HCT116 (cell line): ENCODE results near the gene FPR1. TPM values are rescaled to one million over a fixed set of nuclear protein-coding genes. Genes with fewer than 3 reads are reported as not detected.

Experiments
- ATAC-seq: fragments of 200-7000 bp; cut with Tn5 transposase; 2 replicates; pipeline ENCODE4 v1.9.1; 2020; ENCODE audit warnings: mild to moderate bottlenecking, moderate library complexity
- BruUV-seq: library from RNA; stranded (reverse); fragments of 400-500 nt; replicated peaks from 2 replicates; lab custom pipeline; 2021; lab: Mats Ljungman, UMichigan
- CTCF ChIA-PET: fragments of 300-600 bp; sonication (Branson Sonifier 250); formaldehyde crosslinking; loops from one replicate; lab custom pipeline; 2021; ENCODE audit warnings: antibody characterized with exemption; lab: Charles Lee
- POLR2A ChIA-PET: fragments of 300-600, 350-600 bp; sonication (Branson Sonifier 250); formaldehyde crosslinking; loops from one replicate; lab custom pipeline; 2021; ENCODE audit warnings: antibody characterized with exemption; lab: Charles Lee
- RAD21 ChIA-PET, 2 experiments: fragments of 300-600 bp; sonication (Branson Sonifier 250); formaldehyde crosslinking; loops; one replicate each; lab custom pipeline; 2023; ENCODE audit warnings: low total read pairs in 2 of 2; ENCODE audit not compliant: uncharacterized antibody in 2 of 2, unreplicated experiment in 2 of 2, low non-redundant PET in 1 of 2; lab: Charles Lee
- DNase-seq: peaks from one replicate; pipeline ENCODE4 v3.0.0-alpha.2; 2010; ENCODE audit warnings: low read depth, low spot score
- H2AFZ ChIP-seq: fragments of 200-600 bp; shearing (Covaris generic), sonication (generic); 2 replicates; pipeline ENCODE4 v1.6.1; 2017; ENCODE audit warnings: low read depth, mixed run types, mixed read lengths, antibody characterized with exemption, low read length; ENCODE audit not compliant: poor library complexity, severe bottlenecking
- H3K27ac ChIP-seq: 2 replicates; pipeline ENCODE4 v1.5.1; 2012; ENCODE audit warnings: low read depth, low read length
- H3K27me3 ChIP-seq: fragments of 200-600 bp; sonication (generic); 2 replicates; pipeline ENCODE4 v1.6.1; 2016; ENCODE audit warnings: mixed run types, low read length, mixed read lengths; ENCODE audit not compliant: insufficient read depth
- H3K36me3 ChIP-seq, 2 experiments: fragments of 200-500 bp in 1 of 2; fragments of 200-600 bp in 1 of 2; sonication (Bioruptor generic) in 1 of 2; sonication (generic) in 1 of 2; 2 replicates each; pipeline versions ENCODE4 v1.5.1 to v1.6.1; 2014 to 2016; ENCODE audit warnings: low read length in 2 of 2, inconsistent platforms in 1 of 2, mixed read lengths in 1 of 2, mixed run types in 1 of 2; ENCODE audit not compliant: insufficient read depth in 2 of 2, control insufficient read depth in 1 of 2
- H3K4me1 ChIP-seq, 2 experiments: fragments of 200-600 bp in 1 of 2; sonication (generic) in 1 of 2; 2 replicates each; pipeline versions ENCODE4 v1.5.1 to v1.6.1; 2012 to 2017; ENCODE audit warnings: low read length in 2 of 2, inconsistent platforms in 1 of 2, mild to moderate bottlenecking in 1 of 2, mixed read lengths in 1 of 2, mixed run types in 1 of 2, moderate library complexity in 1 of 2; ENCODE audit not compliant: insufficient read depth in 2 of 2, control insufficient read depth in 1 of 2
- H3K4me2 ChIP-seq: fragments of 200-600 bp; sonication (generic); 2 replicates; pipeline ENCODE4 v1.6.1; 2017; ENCODE audit warnings: mixed run types, low read length, mixed read lengths
- H3K4me3 ChIP-seq, 2 experiments: fragments of 200-600 bp in 1 of 2; sonication (generic) in 1 of 2; replicated peaks in 1 of 2; 2 replicates each; pipeline ENCODE4 v1.5.1; 2011 to 2016; ENCODE audit warnings: low read length in 2 of 2, control low read depth in 1 of 2, low read depth in 1 of 2, mild to moderate bottlenecking in 1 of 2, mixed read lengths in 1 of 2, mixed run types in 1 of 2
- H3K79me2 ChIP-seq: fragments of 200-600 bp; sonication (generic); 2 replicates; pipeline ENCODE4 v1.6.1; 2017; ENCODE audit warnings: mild to moderate bottlenecking, mixed run types, low read length, moderate library complexity, mixed read lengths; ENCODE audit not compliant: insufficient read depth
- H3K9ac ChIP-seq: fragments of 200-600 bp; sonication (generic); 2 replicates; pipeline ENCODE4 v1.6.1; 2016; ENCODE audit warnings: low read length, mixed read lengths
- H3K9me2 ChIP-seq: fragments of 200-600 bp; sonication (generic), shearing (Covaris generic); 2 replicates; pipeline ENCODE4 v1.6.1; 2017; ENCODE audit warnings: mixed run types, mild to moderate bottlenecking, moderate library complexity; ENCODE audit not compliant: insufficient read depth
- H3K9me3 ChIP-seq, 2 experiments: fragments of 200-500 bp in 1 of 2; fragments of 200-600 bp in 1 of 2; sonication (Bioruptor generic) in 1 of 2; sonication (generic) in 1 of 2; 2 replicates each; pipeline ENCODE4 v1.6.1; 2014 to 2017; ENCODE audit warnings: low read length in 2 of 2, mixed read lengths in 2 of 2, inconsistent platforms in 1 of 2, low read depth in 1 of 2, mild to moderate bottlenecking in 1 of 2, mixed run types in 1 of 2, moderate library complexity in 1 of 2; ENCODE audit not compliant: control insufficient read depth in 1 of 2, insufficient read depth in 1 of 2
- H4K20me1 ChIP-seq: fragments of 200-600 bp; sonication (generic), shearing (Covaris generic); 2 replicates; pipeline ENCODE4 v1.6.1; 2017; ENCODE audit warnings: mixed run types, mild to moderate bottlenecking, moderate library complexity; ENCODE audit not compliant: insufficient read depth
- ATF3 ChIP-seq: IDR thresholded peaks from 2 replicates; pipeline ENCODE4 v1.6.1; 2012
- CBX3 ChIP-seq: IDR thresholded peaks from 2 replicates; pipeline ENCODE4 v1.6.1; 2012; ENCODE audit warnings: low read depth
- EZH2 ChIP-seq: fragments of 200-600 bp; sonication (generic); IDR thresholded peaks from 2 replicates; pipeline ENCODE4 v1.6.1; 2017; ENCODE audit warnings: antibody characterized with exemption, mixed run types
- JUND ChIP-seq: IDR thresholded peaks from 2 replicates; pipeline ENCODE4 v1.6.1; 2012
- POLR2AphosphoS5 ChIP-seq: IDR thresholded peaks from 2 replicates; pipeline ENCODE4 v1.6.1; 2011; ENCODE audit warnings: mild to moderate bottlenecking, low read depth, low read length, moderate library complexity
- RAD21 ChIP-seq: IDR thresholded peaks from 2 replicates; pipeline ENCODE4 v1.6.1; 2012; ENCODE audit warnings: low read depth, mild to moderate bottlenecking
- SP1 ChIP-seq: IDR thresholded peaks from 2 replicates; pipeline ENCODE4 v1.6.1; 2012; ENCODE audit warnings: low read depth
- SRF ChIP-seq: IDR thresholded peaks from 2 replicates; pipeline ENCODE4 v1.6.1; 2012; ENCODE audit warnings: low read depth
- TCF7L2 ChIP-seq: IDR thresholded peaks from 2 replicates; pipeline ENCODE4 v1.7.0; 2011; ENCODE audit warnings: borderline replicate concordance, inconsistent platforms; ENCODE audit not compliant: insufficient read depth, insufficient read length; ENCODE audit errors: extremely low read depth
- ZNF274 ChIP-seq: fragments of 200-500 bp; sonication (Bioruptor generic); IDR thresholded peaks from 2 replicates; pipeline ENCODE4 v1.6.1; 2014; ENCODE audit warnings: mild to moderate bottlenecking, low read depth, low read length, inconsistent platforms
- intact Hi-C: fragments of 100-400 bp; cut with micrococcal nuclease; formaldehyde crosslinking; loops from 2 replicates; pipeline ENCODE4 v1.10.0; 2022
- total RNA-seq: library from RNA; stranded (reverse); gene quantifications from one replicate; pipeline ENCODE4 v1.2.1, GENCODE V29; 2021; ENCODE audit not compliant: unreplicated experiment
- TF ChIP-seq, protein P1 (sequence below): IDR thresholded peaks from 2 replicates; pipeline ENCODE4 v1.6.1; 2011; ENCODE audit warnings: mild to moderate bottlenecking, low read length, moderate library complexity; ENCODE audit not compliant: insufficient replicate concordance; ENCODE audit errors: extremely low read depth

FPR1 gene
- total RNA-seq, 1 experiment from 2014 or later: not detected

GRCh38 chr19:51708811-51709210 is 42.9 kb downstream of the FPR1 start:
- DNase-seq (no peak), ATAC-seq (no peak)
- no peak for TF ChIP-seq JUND
- no peak for TF ChIP-seq EZH2
- TF ChIP-seq RAD21: no peak
- TF ChIP-seq SP1: no peak
- no peak for TF ChIP-seq POLR2AphosphoS5
- TF ChIP-seq, protein P1, sequence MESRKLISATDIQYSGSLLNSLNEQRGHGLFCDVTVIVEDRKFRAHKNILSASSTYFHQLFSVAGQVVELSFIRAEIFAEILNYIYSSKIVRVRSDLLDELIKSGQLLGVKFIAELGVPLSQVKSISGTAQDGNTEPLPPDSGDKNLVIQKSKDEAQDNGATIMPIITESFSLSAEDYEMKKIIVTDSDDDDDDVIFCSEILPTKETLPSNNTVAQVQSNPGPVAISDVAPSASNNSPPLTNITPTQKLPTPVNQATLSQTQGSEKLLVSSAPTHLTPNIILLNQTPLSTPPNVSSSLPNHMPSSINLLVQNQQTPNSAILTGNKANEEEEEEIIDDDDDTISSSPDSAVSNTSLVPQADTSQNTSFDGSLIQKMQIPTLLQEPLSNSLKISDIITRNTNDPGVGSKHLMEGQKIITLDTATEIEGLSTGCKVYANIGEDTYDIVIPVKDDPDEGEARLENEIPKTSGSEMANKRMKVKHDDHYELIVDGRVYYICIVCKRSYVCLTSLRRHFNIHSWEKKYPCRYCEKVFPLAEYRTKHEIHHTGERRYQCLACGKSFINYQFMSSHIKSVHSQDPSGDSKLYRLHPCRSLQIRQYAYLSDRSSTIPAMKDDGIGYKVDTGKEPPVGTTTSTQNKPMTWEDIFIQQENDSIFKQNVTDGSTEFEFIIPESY: no peak
- TF ChIP-seq ZNF274: no peak
- no peak for TF ChIP-seq TCF7L2
- TF ChIP-seq SRF: no peak
- TF ChIP-seq CBX3: no peak
- no peak for TF ChIP-seq ATF3
- Histone ChIP-seq H2AFZ (no peak overlapping the region), H3K9ac (no peak overlapping the region), H3K4me1 (peaks cover 12 to 27% of the 10 kb centered on the region in 2 experiments; a peak in 3 of 4 replicates), H4K20me1 (no peaks in the 10 kb centered on the region), H3K27ac (no peak overlapping the region), H3K27me3 (no peaks in the 10 kb centered on the region), H3K36me3 (0 out of 4 replicates have a peak, but pooled peaks cover 0 to 3% of the 10 kb centered on the region in 2 experiments), H3K9me2 (no peaks in the 10 kb centered on the region), H3K4me2 (no peak overlapping the region), H3K79me2 (peaks cover 10% of the 10 kb centered on the region; the same call in 1 of the 2 replicates), H3K9me3 (no peaks in the 10 kb centered on the region), H3K4me3 (no peak overlapping the region)
- ChIA-PET RAD21 (no interaction called here), CTCF (interaction anchor here (2.8 kb wide), 1 partner anchor 69 kb away, joined by 10 read pairs; no protein-coding TSS in a partner anchor), POLR2A (interaction anchor here (1.3 kb wide), 1 partner anchor 43 kb away, joined by 3 read pairs; the partner anchor contains the start of gene FPR1)
- intact Hi-C loops: no loop called here
- BruUV-seq: no TSS peak
